SIG-M5 (cell line): Measurements from ENCODE around the gene PRKAR1B.
A peak's percentile ranks its signal among the peaks of the same experiment; 100 is the strongest.

Experiments
- DNase-seq: peaks from one replicate; lab custom pipeline; 2025; lab: John Stamatoyannopoulos, UW

Gene PRKAR1B

DNA sequence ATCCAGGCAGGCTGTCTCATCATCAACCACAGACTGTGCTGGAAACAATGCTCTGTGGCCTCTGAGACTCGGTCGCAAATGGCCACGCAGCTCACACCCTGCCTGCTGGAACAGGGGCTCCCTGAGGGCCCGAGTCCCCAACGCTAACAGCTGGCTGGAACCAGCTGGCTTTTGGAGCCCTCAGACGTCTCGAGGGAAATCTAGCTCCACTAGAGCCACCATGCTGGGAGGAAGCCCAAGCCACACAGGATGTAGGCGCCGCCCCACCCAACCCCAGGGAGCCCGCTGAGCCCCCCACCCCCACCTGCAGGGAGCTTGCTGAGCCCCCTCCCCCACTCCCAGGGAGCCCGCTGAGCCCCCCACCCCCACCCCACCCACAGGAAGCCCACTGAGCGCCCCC lies 186.1 kb downstream of the PRKAR1B start:
- DNase-seq: no peak

DNA sequence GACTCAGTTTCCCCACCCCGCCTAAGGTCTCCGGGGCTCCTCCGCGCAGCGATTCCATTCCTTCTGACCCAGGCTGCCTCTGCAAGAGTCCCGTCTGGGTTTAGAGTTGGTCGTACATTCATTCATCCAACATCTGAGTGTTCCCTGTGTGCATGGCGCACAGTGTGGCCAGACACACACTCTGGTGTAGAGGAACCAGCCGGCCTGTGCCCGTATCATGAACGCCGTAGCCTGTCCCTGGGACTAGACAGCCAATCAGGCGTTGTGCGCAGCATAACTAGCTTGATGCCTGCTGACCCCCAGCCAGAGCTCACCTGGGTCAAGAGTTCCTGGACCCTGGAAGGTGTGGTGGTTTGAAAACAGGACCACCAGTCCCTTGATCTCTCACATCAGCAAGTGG lies 186.5 kb downstream of the PRKAR1B start:
- no peak for DNase-seq

DNA sequence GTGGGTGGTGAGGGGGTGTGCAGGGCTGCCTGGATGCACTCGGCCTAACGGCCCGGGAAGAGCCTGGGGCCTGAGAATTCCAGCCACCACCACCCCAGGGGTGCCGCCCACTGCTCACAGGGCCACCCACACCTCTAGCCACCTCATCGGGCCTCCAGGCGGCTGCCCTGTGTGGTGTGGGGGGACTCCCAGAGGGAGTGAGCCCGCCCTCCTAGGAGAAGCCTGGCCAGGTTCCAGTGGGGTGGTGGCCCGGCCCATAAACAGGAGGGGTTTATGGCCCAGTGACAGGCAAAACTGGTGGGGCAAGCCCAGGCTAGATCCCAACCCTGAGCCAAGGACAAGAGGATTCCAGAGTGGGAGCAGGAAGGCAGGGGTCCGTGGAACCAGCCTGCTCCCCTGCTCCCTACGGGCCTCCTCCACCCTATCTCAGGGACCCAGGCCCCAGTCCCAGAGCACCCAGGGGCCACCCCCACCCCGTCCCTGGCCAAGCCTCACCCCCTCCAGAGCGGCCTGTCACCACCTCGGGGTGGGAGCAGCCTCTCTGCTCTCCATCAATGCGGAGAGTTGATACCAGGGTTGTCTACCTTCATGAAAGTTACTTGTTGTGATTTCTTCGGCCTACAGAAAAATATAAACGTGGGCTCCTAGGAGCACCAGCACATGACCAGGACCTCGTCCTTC lies 187.2 kb downstream of the PRKAR1B start:
- no peak for DNase-seq

DNA sequence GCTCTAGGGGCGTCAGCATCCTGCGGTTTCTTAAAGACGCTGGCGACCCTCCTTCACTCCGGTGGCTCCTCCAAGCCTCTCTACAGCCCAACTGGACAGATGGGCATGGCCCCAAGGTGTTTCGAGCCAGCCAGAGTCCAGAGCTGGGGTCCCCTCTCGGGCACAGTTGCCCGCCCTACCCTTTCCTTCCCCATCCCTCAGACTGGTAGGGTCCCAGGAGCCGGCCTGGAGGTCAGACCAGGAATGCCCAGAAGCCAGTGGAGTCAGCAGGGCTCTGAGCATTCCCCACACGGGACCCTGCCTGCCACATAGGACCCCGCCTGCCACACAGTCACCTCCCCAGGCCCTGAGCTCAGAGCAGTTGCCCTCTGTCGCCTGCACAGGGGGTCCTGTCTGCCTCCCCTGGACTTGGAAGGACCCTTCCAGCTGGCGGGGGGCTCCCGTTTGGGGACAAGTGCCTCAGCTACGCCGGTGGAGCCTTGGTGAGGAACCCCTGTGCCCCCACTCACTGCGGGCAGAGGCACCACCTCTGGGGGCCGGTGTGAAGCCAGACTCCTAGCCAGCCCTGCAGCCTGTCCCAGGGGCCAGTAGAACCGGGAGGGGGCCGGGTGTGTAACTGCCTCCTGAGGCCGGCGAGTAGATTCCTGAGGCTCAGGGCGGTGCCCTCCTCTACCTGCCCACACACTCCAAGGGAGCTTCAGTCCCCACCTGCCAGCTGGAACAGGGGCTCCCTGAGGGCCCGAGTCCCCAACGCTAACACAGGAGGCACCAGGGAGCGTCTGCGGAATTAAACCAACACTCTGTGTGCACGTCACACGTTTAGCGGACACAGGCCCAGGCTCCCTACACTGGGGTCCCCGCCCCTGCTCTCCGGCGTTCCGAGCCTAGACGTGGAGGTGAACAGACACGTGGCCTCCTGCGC lies 188.1 kb downstream of the PRKAR1B start:
- no peak for DNase-seq

DNA sequence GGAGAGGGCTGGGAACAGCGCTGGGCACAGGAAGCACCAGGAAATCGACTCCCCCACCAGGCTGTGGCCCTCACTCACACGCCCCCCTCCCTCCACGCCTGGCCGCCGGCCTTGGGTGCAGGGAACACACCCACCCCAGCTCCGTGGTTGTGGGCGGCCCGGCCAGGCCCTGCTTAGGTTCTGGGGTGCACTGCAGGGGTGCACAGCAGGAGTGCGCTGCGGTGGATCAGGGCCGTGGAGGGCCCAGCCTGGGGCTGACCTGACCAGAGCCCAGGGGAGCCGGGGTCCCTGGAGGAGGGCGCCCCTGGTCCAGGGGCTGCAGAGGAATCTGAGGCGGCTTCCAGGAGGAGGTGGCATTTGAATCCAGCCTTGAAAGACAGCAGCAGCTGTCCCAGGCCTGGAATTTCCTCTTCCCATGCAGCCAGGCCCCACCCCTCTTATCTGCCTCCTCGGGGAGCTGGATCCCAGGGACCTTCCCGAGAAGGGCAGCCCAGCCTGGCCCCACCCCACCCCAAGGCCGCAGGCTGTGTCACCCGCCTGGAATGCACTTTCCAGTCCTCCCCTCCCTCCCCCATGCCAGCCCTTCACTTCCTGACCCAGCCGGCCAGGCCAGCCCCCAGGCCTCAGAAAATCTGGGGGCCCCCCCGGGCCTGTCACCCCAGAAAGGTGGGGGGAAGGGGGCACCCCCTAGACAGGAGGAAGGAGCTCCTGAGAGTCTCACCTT lies 189.0 kb downstream of the PRKAR1B start:
- DNase-seq: no peak

DNA sequence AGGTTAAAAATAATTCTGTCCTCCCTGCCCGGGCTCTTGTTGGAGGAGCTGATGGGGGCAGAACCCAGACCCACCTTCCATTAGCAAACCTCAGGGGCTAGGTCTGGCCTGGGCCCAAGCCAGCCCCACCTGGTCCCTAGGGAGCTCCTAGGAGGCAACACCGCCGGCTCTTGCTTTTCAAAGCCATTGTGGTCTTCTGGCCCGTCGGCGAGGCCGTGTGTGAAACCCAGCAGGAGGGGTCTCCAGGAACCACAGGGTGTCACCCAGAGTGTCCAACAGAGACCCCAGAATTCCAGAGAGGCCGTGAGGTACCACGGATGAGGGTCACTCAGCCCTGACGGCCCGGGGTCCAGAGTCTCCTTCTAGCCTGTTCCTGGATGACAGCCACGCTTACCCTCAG lies 190.8 kb downstream of the PRKAR1B start:
- no peak for DNase-seq

DNA sequence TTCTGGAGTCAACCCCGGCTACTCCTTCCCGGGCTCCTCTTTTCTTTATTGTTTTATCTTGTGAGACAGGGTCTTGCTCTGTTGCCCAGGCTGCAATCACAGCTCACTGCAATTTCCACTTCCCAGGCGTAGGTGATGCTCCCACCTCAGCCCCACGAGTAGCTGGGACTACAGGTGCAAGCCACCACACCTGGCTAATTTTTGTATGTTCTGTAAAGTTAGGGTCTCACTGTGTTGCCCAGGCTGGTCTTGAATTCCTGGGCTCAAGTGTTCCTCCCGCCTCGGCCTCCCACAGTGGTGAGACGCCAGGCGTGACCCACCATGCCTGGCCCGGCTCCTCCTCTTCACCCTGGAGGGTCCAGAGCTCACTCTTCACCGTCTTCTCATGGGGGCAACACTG lies 192.1 kb downstream of the PRKAR1B start:
- no peak for DNase-seq

DNA sequence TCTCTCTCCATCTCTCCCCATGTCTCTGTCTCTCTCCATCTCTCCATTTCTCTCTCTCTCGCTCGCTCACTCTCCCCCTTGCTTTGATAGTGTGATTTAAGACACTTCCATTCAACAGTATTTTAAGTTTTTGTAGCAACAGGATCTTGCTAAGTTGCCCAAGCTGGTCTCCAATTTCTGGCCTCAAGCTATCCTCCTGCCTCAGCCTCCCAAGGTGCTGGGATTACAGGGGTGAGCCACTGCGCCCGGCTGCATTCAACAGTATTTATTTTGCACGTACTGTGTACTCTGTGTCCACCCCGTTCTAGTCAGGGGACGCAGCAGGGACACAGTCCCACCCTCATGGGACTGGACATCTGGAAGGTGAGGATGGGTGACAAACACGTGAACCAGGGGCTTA lies 193.0 kb downstream of the PRKAR1B start:
- DNase-seq: no peak

DNA sequence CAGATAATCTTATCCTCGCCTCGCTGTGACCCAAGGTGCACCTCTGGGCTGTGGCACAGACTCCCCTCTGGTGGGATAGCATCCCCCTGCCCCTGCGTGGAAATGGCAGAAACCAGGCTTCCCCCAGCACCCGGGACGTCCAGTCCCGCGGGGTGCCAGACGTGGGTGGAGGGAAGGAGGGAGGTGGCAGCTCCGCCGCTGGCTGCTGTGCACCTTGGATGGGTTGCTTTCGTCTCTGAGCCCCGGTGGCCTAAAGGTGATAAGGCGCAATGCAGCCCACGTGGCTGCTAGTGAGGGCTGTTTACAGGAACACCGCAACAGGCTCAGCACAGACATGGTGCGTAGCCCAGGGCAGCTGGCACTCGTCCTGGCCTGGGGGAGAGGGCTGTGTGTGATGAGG lies 193.8 kb downstream of the PRKAR1B start:
- no peak for DNase-seq

DNA sequence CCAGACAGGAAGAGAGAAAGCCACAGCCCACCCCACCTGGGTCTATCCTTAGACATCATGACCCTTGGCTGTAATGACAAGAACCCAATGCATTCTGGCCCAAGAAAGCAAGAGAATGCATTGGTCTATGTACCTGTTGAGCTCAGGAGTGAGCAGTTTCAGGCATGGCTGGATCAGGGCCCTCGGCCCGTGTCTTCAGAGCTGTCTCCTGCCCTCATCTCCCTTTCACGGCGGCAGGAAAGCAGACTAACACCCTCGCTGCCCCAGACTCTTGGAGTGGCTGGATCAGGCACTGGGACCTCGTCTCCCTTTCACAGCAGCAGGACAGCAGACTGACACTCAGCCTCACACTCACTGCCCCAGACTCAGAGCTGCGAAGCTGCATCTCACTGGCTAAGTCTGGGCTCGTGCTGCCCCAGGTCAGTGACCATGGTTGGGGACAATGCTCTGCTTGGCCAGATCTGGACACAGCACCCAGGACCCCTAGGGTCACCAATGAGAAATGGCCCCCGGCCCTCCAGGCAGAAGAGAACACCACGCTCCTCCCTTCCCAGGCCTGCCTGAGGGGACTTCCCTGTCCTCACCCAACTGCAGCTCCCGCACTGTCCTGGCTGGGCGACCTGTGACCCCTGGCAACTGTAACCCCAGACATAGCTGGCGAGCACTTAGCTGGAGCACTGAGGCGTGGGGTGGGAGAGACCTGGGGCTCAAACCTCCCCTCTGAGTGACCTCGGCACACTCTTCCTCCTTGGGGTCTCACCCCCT lies 194.5 kb downstream of the PRKAR1B start:
- DNase-seq: no peak

DNA sequence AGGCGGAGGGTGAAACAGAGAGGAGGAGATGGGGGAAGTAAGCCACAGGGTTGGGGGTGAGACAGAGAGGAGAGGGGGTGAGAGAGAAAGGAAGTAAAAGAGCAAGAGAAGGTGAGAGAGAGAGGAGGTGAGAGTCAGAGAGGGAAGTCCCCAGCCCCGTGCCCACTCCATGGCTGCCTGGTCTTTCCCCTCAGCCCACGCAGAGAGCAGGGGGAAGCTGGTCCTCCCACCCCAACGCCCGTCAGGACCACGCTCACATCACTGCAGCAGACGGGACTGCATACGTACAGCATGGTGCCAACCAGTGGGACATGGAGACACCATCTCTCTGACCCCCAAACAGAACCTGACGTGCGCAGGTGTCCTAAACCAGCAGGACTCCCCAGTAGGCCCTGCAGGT lies 195.3 kb downstream of the PRKAR1B start:
- no peak for DNase-seq

DNA sequence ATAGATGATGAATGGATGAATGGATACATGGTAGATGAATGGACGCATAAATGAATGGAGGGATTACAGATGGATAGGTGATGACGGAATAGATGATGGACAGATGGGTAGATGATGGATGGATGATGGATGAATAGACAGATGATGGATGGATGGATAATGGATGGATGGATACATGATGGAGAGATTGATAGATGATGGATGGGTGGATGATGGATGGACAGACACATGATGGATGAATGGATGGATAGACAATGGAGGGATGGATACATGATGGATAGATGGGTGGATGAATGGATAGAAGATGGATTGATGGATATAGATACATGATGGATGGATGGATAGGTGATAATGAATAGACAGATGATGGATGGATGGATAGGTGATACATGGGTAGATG lies 198.6 kb downstream of the PRKAR1B start:
- no peak for DNase-seq

DNA sequence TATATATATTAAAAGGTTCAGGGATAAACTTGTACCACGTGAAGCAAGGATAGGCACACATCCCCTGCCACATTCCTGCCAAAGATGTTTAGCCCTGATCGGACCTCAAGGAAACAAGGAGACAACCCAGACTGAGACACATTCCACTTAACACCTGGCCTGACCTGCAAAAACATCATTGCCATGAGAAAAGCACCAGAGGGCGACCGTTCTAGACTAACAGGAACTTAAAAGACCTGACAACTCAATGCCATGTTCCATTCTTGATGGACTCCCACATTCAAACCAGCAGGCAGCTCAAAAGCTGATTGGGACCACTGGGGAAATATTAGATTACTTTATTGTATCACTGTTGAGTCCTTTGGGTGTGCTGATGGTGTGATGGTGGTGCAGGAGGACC lies 199.4 kb downstream of the PRKAR1B start:
- no peak for DNase-seq

DNA sequence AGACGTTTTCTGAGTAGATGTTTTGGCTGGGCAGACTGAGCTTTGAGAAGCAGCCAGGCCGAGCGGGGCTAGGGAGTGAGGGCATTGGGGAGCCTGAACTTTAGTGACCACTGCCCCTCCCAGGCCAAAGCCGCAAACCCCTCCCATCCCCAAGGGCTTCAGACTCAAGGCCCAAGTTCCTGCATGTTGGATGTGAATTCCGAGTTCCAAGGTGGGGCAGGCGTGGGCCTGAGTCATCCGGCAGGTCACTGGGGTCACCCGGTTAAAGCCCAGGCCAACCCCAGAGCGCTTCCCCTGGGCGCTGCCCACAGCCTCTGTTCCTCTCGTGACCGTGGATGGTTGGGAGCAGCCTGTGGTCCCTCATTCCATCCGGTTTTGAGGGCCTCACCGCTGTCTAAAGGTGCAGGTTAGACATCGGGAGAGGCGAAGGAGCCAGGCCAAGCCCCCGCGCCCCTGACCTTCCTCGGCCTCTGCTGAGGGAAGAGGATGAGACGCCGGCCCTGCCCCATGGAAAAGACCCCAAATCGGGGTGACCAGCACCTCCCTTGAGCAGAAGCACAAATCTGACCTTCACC lies 200.5 kb downstream of the PRKAR1B start:
- DNase-seq: no peak

DNA sequence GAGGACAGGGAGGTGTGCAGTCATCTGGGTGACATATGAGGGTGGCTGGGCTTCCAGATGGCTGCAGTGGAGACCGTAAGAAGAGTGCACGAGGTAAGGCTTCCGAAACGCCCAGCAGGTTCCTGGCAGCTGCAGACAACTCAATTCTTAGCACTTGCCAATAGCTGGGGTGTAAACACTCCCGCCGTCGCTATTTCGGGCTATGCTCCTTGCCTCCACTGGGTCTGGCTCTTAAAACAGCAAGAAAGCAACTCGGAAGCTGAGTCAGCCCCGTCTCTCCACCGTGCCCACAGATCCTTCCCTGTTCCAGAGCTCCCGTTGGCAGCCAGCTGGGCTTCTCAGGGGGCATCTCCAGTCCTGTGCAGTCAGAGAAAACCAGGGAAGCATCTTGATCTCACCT lies 201.3 kb downstream of the PRKAR1B start:
- DNase-seq: no peak

DNA sequence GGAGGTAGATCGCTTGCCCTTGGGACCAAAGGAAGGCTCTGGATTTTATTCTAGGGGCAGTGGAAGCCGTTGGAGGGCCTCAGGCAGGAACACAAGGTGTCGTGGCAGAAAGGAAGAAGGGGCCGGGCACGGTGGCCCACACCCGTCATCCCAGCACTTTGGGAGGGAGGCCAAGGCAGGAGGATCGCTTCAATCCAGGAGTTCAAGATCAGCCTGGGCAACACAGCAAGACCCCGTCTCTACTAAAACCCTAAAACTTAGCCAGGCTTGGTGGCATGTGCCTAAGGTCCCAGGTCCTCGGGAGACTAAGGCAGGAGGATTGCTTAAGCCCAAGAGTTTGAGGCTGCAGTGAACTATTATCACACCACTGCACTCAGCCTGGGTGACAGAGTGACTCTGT lies 202.3 kb downstream of the PRKAR1B start:
- DNase-seq: no peak

DNA sequence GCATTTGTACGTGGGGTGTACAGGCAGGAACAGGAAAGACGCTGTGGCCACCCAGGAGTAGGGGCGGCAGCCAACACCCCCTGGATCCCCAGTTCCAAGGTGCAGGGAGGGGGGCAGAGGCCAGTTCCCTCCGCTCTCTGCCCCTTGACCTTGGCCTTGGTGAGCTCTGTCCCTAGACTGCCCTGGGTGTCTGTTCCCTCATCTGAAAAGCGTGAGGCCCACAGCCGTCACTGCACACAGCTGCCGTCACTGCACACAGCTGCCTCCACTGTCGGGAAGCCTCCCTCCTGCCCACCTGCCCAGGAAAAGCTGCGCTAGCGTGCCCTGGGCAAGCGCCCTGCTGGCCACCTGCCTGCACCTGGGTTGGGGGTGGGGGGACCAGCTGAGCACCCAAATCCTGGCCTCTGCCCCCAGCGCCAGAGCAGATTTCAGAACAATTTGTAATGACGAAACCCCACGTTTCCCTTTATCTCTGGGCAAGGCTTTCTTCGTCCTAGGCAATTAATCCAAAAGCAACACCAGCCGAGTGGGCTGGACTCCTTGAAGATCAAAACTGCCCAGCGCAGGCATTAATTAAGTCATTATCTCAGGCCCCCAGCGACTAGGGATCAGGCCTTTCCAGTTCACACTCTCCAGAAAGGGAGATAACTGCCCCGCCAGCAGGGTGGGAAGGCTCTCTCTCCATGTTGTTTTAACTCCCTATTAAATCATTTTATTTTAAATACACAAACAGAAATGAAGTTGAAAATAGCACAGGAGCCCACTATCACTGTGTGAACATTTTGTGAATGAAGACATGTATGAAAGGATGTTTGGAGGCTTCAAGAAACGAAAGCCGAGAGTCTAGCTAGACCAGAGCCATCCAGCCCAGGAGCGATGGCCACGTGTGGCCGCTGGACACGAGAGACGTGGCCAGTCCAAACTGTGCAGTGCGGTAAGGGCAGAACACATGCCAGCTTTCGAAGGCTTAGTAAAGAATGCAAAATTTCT lies 203.4 kb downstream of the PRKAR1B start:
- no peak for DNase-seq

DNA sequence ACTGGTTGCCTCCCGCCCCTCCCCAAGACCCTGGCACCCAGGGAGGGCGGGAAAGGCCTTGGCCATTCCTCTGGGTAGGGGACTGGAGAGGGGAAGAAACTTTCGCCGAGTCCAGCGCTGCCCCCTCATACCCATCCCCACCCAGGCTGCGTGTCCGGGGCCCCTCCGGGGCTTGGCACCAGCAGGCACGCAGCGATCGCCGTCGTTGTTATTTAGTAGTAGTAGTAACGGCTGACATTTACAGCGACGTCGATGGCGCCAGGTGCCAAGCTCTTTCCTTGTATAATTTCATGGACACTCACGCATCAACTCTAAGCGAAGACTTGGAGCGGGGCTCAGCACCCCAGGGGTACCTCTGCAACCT lies 204.1 kb downstream of the PRKAR1B start:
- no peak for DNase-seq

DNA sequence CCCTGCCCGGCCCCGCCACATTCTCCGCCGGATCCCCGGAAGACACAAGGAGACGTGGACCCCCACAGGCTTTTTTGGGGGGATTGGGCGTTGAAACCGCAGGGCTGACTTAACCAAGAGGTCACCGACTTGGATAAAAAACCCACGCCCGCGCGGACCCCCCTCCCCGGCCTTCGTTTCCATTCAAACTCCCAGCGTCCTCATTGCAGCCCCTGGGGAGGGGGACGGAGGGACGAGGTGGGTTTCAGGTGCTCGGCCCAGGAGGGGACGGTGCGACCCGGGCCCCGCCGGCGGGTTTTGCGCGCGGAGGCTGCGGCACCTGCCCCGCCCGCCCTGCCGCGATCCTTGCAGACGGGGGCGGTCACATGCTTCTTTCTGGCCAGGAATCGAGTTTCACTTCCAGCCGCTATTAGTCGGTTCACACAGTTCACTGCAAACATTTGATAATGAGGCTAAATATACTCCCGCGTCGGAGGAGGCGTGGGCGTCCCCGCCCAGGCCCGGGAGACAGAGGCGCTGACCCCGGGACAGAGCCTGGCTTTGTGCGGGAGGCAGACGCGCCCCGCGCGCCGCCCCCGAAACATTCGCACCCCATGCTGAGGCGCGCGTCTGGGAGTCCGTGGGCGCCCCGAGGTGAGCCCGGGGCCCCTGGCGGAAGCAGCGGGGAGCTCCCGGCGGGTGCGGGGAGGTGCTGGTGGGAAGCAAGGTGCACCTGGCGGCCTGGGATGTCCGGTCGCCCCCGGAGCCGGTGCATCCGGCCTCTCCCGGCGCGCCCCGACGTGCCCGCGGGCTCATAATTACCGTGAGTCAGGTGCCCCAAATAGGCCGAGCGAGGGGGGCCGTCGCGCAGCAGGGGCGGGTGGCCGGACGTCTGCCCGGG lies 204.8 kb downstream of the PRKAR1B start:
- peak; percentile 5 for DNase-seq
